HG03135 (cell line): ENCODE data around the gene PLTP.
"Not testable (repeated sequence)": the region's sequence is repeated elsewhere in the genome, so short reads cannot be mapped to it uniquely, and the experiment has no call there.

Experiments
- ATAC-seq: cut with Tn5 transposase; IDR thresholded peaks from one replicate; pipeline ENCODE4 v1.9.1; 2021; ENCODE audit warnings: mild to moderate bottlenecking, moderate library complexity; ENCODE audit not compliant: unreplicated experiment

PLTP gene

GRCh38 chr20:45944965-45945677 is 33.2 kb upstream of the PLTP start:
- ATAC-seq: no peak

DNA sequence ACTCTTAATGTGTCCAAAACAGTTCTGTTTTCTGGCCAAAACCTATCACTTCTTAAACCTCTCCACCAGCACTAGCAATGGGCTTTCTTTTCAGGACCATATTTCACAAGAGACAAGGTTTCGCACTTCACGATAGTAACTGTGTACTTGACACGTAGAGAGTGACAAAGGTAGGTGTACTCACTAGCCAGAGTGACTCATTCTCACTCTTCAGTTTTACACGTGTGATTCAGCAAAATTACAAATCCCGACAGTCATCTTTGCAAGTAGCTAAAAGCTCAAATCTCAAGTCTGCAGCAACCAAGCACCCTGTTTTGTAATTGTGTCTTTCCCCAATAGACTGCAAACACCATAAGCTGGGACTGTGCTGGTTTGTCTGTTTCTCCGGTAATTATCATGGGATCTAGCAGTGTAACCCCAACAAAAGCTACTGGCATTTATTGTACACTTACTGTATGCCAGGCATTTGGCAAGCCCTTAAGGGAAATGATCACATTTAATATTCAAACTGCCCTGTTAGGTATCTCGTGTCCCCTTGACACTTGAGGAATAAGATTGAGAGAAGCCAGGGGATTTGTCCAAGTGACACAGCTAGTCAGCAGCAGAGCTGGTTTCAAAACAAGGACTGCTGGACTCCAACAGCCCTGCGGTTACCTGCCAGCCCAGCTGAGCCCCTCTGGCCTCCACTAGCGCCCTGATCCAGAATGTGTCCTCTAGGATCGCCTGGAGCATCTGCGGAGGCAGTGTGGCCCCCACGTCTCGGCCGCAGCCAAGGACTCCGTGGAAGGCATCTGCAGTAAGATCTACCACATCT is 32.4 kb upstream of the PLTP start:
- ATAC-seq: no peak

- ATAC-seq: no peak
These were observed 31.7 kb upstream of the PLTP start for GRCh38 chr20:45943613-45944012.

DNA sequence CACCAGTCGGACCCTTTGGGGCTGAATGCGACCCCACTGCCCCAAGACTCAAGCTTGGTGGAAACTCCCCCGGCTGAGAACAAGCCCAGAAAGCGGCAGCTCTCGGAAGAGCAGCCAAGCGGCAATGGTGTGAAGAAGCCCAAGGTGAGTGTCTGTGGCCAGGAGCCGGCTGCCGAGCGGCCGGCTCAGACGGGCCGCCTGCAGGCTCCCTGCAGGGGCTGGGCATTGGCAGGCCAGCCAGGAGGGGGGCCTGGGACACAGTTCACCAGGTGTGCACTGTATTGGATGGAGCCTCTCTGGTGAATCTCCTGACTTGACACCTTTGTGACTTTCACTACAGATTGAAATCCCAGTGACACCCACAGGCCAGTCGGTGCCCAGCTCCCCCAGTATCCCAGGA is 28.5 kb upstream of the PLTP start:
- ATAC-seq: no peak

- ATAC-seq: no peak
These were observed 28.1 kb upstream of the PLTP start for GRCh38 chr20:45940053-45940452.

- no peak for ATAC-seq
These were observed 26.9 kb upstream of the PLTP start for GRCh38 chr20:45938727-45939438.

DNA sequence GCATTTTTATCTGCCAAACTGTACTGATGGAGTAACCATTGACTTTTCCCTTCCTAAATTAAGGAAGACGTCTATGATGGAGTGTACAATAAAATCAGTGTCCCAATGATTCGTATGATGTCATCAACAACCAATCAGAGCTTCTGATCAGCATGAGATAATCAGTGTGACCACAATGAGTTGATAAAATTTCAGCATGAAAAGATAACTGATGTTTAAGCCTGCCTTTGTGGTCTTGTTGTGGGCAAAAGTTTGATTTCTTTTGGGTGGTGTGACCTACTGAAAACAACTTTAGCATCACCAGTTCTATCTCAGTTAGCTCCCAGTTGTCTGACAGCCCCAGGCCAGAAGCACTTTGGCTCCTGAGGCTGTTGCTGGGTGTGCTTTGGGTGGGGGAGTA is 25.8 kb upstream of the PLTP start:
- no peak for ATAC-seq

- peak; percentile 16 for ATAC-seq
These were observed 23.6 kb upstream of the PLTP start for GRCh38 chr20:45935416-45936046.

DNA sequence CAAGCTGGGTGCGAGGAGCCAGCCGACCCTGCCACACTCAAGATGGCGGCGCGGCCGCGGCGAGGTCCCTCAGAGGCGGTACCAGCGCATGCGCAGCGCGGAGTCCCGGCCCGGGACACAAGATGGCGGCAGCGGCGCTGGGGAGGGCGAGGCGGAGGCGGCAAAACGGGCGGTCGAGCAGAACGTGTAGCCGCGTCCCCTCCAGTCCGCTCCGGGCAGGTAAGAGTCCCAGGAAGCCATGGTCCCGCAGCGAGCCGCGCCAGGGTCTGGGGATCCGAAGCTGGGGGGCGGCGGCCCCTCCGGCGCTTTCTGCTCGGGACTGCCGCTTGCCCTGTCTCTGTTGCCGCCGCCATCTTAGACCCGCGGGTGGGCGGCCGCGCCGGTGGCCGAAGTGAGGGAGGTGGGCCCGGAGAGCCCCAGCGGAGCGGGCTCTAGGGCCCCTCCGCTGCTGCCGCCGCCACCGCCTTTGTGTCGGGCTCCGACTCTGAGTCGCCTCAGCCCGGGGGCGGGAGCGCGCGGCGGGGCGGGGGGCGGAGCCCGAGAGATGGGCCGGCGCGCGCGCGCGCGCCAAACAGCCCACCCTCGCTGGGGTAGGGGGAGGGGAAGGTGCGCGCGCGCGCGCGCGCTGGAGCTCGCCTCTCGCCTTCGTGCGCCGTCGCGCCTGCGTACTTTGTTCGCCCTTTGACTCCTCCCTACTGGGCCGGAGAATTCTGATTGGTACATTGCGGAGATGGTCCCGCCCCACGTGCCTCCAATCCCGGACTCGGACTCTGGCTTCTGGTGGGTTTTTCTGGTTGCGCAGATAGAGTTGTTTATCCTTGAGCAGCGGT is 22.8 kb upstream of the PLTP start, which contains the start of gene PCIF1:
Gene PCIF1, plus strand, starts transcription at position 98 of the 830 bp plus-strand sequence. CDS start 4,317 bp downstream, outside the sequence.
- ATAC-seq: peak; percentile 75

DNA sequence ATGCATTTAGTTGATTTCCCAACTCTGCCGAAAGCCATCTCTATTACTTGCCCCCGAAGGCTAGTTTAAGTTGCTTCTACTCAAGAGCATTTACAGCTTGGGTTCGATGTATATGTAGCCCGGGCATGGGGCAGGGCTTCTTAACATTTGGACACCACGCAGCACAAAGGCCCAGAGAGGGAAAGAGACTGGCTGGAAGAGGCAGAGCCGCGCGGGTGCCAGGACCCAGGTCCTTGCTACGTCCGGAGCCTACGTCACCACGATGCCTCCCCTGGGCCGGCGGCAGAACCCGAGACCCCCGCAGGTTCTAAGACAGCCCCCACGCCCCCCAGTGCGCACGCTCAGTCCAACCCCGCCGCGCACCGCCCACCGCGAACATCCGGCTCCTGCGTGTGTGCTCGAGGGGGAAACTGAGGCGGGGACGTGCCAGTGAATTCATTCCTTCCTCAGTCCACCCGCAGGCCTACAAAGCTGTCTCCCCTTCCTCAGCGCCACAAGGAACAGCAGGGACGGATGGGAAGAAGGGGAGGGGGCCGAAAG is 22.2 kb upstream of the PLTP start:
- peak; percentile 14 for ATAC-seq

DNA sequence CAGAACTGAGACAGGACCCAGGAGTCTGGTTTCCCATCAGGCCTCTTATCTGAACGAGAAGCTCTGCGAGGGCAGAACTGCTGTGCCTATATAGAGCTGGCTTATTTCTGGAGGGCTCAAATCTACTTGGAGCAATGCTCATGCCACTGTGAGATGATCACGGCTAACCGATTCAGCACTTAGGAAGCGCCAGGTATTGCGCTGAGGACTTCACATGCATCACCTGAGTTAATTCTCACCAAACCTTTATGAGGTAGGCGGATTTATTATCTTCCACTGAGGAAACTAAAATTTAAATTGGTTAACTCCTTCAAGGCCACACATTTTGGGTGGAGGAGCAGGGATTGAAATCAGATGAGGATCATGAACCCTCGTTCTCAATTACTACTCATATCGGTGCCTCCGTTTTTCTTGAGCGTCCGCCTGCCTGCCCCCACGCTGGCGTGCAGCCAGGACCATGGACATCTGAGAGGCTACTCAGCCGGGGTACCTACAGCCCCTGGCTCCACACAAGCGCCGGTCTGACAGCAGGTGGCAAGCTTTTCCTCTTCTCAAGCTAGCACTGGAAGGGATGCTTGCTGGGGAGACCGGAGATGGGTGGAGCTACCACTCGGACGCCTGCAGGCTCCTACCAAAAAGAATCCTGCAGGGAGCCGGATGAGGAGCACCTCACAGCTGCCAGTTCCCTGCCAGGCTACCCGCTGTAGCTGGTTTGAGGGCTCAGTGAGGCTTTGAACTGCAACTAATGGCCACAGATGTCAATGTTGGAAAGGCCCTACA is 21.5 kb upstream of the PLTP start:
- no peak for ATAC-seq

DNA sequence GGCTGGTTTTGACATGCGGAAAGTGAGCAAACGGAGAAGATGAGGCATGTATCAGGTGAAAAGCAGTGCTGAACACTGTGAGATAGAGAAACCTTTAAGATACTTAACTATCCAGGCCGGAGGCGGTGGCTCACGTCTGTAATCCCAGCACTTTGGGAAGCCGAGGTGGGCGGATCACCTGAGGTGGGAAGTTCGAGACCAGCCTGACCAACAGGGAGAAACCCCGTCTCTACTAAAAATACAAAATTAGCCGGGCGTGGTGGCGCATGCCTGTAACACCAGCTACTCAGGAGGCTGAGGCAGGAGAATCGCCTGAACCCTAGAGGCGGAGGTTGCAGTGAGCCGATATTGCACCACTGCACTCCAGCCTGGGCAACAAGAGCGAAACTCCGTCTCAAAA is 19.7 kb upstream of the PLTP start:
- not testable (repeated sequence) for ATAC-seq

DNA sequence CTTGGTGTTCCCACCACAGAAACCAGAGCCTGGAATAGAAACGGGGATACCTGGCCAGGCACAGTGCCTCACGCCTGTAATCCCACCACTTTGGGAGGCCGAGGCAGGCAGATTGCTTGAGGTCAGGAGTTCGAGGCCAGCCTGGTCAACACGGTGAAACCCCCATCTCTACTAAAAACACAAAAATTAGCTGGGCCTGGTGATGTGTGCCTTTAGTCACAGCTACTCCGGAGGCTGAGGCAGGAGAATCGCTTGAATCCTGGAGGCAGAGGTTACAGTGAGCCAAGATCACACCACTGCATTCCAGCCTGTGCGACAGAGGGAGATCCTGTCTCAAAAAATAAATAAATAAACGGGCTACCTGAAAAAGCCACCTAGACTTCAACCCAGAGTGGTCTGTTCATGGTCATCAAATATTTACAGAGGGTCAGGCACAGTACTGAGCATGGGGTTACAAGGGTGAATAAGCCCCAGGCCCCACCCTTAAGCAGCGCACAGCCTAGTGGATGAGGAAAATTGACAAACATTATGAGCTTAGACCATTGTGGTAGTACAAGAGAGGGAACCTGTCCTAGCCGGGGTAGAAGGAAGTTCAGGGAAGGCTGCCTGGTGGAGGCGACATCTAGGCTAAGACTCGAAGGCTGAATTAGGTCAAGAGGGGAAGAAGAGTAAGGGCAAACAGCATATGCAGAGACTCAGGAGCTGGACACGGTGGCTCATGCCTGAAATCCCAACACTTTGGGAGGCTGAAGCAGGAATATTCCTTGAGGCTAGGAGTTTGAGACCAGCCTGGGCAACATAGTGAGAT is 15.3 kb upstream of the PLTP start:
- no peak for ATAC-seq

GRCh38 chr20:45926731-45927070 is 14.7 kb upstream of the PLTP start:
- ATAC-seq: no peak

GRCh38 chr20:45925821-45926506 is 14.0 kb upstream of the PLTP start:
- ATAC-seq: no peak

DNA sequence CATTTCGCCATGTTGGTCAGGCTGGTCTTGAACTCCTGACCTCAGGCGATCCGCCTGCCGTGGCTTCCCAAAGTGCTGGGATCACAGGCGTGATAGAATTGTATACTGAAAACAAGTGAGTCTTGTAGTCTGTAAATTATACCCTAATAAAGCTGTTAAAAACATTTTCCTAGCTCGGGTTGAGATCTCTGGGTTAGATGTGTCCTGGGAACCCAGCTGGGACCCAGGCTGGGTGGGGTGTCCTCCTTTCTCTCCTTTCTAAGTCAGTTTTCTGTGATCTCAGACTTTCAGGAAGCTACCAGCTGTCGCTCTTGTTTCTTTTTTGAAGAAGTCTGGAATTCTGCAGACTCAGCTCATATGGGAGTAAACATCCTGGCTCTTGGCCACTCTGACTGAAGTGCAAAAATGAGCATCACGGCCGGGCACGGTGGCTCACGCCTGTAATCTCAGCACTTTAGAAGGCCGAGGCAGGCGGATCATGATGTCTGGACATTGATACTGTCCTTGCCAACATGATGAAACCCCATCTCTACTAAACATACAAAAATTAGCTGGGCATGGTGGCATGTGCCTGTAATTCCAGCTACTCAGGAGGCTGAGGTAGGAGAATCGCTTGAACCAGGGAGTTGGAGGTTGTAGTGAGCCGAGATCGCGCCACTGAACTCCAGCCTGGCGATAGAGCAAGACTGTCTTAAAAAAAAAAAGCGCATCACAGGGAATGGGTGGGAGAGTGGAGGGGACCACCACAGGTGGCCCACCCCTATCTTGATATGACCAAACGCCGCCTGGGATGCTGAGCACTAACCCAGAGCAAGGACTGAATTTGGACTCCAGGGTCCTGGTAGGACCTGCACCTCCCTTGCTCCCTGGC is 12.7 kb upstream of the PLTP start:
- no peak for ATAC-seq
